Central memory CD8-positive, alpha-beta T cell (primary cell): Measurements from ENCODE around the gene PTPA.
"Not testable (repeated sequence)": the region's sequence is repeated elsewhere in the genome, so short reads cannot be mapped to it uniquely, and the experiment has no call there.

ENCODE experiments used
- ATAC-seq: fragments of 150-1000 bp; cut with Tn5 transposase; replicated peaks from 2 replicates; pipeline ENCODE4 v1.10.0; 2022; ENCODE audit warnings: mild to moderate bottlenecking, moderate FRiP score, moderate number of reproducible peaks; ENCODE audit not compliant: poor library complexity, severe bottlenecking; ENCODE audit errors: extremely low read depth
- DNase-seq, 2 donors: peaks; one replicate each; pipeline ENCODE4 v3.0.0; 2021; ENCODE audit warnings: low spot score in 2 of 2
- H3K27ac Mint-ChIP-seq: one replicate; pipeline ENCODE4 v1.8.0; 2022; ENCODE audit warnings: low read depth, mild to moderate bottlenecking, moderate library complexity, mixed read lengths
- H3K27me3 Mint-ChIP-seq: one replicate; pipeline ENCODE4 v1.8.0; 2022; ENCODE audit warnings: mixed read lengths
- H3K36me3 Mint-ChIP-seq: one replicate; pipeline ENCODE4 v1.8.0; 2022; ENCODE audit warnings: mild to moderate bottlenecking, moderate library complexity, mixed read lengths; ENCODE audit not compliant: insufficient read depth
- H3K4me1 Mint-ChIP-seq: one replicate; pipeline ENCODE4 v1.8.0; 2022; ENCODE audit warnings: mixed read lengths
- H3K4me3 Mint-ChIP-seq: one replicate; pipeline ENCODE4 v1.8.0; 2022; ENCODE audit warnings: mild to moderate bottlenecking, moderate library complexity, mixed read lengths
- H3K9me3 Mint-ChIP-seq: one replicate; pipeline ENCODE4 v1.8.0; 2022; ENCODE audit warnings: mixed read lengths

The PTPA gene

GRCh38 chr9:129105857-129106694 lies 5.1 kb upstream of the PTPA start:
- no peak overlapping the region for H3K27ac Mint-ChIP-seq
- H3K4me1 Mint-ChIP-seq, result peaks cover 17% of the 10 kb centered on the region
- H3K36me3 Mint-ChIP-seq, result peaks cover 6% of the 10 kb centered on the region
- no peaks in the 10 kb centered on the region for H3K27me3 Mint-ChIP-seq
- H3K4me3 Mint-ChIP-seq, result no peak overlapping the region
- no peak for ATAC-seq
- no peak for DNase-seq
- no peaks in the 10 kb centered on the region for H3K9me3 Mint-ChIP-seq

GRCh38 chr9:129107651-129108050 lies 3.6 kb upstream of the PTPA start:
- peaks cover 8% of the 10 kb centered on the region for H3K36me3 Mint-ChIP-seq
- ATAC-seq, result no peak
- H3K27ac Mint-ChIP-seq, result peak overlapping the region; percentile 19
- no peak overlapping the region for H3K4me3 Mint-ChIP-seq
- H3K4me1 Mint-ChIP-seq, result peaks cover 23% of the 10 kb centered on the region
- H3K9me3 Mint-ChIP-seq, result no peaks in the 10 kb centered on the region
- DNase-seq, result no peak
- H3K27me3 Mint-ChIP-seq, result no peaks in the 10 kb centered on the region

GRCh38 chr9:129108083-129108804 lies 3.0 kb upstream of the PTPA start:
- H3K36me3 Mint-ChIP-seq, result peaks cover 8% of the 10 kb centered on the region
- peaks cover 23% of the 10 kb centered on the region for H3K4me1 Mint-ChIP-seq
- DNase-seq (no peak), ATAC-seq (no peak)
- H3K27me3 Mint-ChIP-seq, result no peaks in the 10 kb centered on the region
- no peaks in the 10 kb centered on the region for H3K9me3 Mint-ChIP-seq
- peak overlapping the region; percentile 19 for H3K27ac Mint-ChIP-seq
- peak overlapping the region; percentile 85 for H3K4me3 Mint-ChIP-seq

GRCh38 chr9:129108805-129109536 lies 2.2 kb upstream of the PTPA start:
- H3K4me1 Mint-ChIP-seq, result peaks cover 23% of the 10 kb centered on the region
- H3K4me3 Mint-ChIP-seq, result peak overlapping the region; percentile 85
- no peaks in the 10 kb centered on the region for H3K9me3 Mint-ChIP-seq
- H3K27me3 Mint-ChIP-seq, result no peaks in the 10 kb centered on the region
- no peak for DNase-seq
- ATAC-seq, result no peak
- H3K36me3 Mint-ChIP-seq, result peaks cover 8% of the 10 kb centered on the region
- H3K27ac Mint-ChIP-seq, result no peak overlapping the region

GRCh38 chr9:129109537-129109903 lies 1.7 kb upstream of the PTPA start:
- H3K4me3 Mint-ChIP-seq, result peak overlapping the region; percentile 85
- H3K27me3 Mint-ChIP-seq, result no peaks in the 10 kb centered on the region
- H3K4me1 Mint-ChIP-seq, result peaks cover 23% of the 10 kb centered on the region
- no peak overlapping the region for H3K27ac Mint-ChIP-seq
- DNase-seq (no peak), ATAC-seq (no peak)
- no peaks in the 10 kb centered on the region for H3K9me3 Mint-ChIP-seq
- peaks cover 8% of the 10 kb centered on the region for H3K36me3 Mint-ChIP-seq

- no peak for DNase-seq
- Mint-ChIP-seq H3K4me1 (peaks cover 23% of the 10 kb centered on the region), H3K27me3 (no peaks in the 10 kb centered on the region), H3K9me3 (no peaks in the 10 kb centered on the region), H3K36me3 (peaks cover 8% of the 10 kb centered on the region), H3K27ac (no peak overlapping the region), H3K4me3 (peak overlapping the region; percentile 85)
- ATAC-seq, result no peak
These were observed 1.1 kb upstream of the PTPA start for GRCh38 chr9:129109952-129110739.

GRCh38 chr9:129111528-129112151 lies 425 bp downstream of the PTPA start:
- H3K36me3 Mint-ChIP-seq, result peaks cover 8% of the 10 kb centered on the region
- no peak for ATAC-seq
- peak overlapping the region; percentile 67 for H3K27ac Mint-ChIP-seq
- no peaks in the 10 kb centered on the region for H3K9me3 Mint-ChIP-seq
- peaks cover 23% of the 10 kb centered on the region for H3K4me1 Mint-ChIP-seq
- H3K27me3 Mint-ChIP-seq, result no peaks in the 10 kb centered on the region
- H3K4me3 Mint-ChIP-seq, result peak overlapping the region; percentile 85
- DNase-seq, result no peak

- H3K4me1 Mint-ChIP-seq, result peaks cover 23% of the 10 kb centered on the region
- H3K36me3 Mint-ChIP-seq, H3K27me3 Mint-ChIP-seq, ATAC-seq, H3K9me3 Mint-ChIP-seq, DNase-seq, H3K27ac Mint-ChIP-seq: not testable (repeated sequence)
- H3K4me3 Mint-ChIP-seq, result peak overlapping the region; percentile 85
These were observed 1.3 kb downstream of the PTPA start for GRCh38 chr9:129112526-129112925.

GRCh38 chr9:129113645-129114304 lies 2.6 kb downstream of the PTPA start:
- Mint-ChIP-seq H3K4me3 (no peak overlapping the region), H3K27ac (no peak overlapping the region)
- no peak for DNase-seq

GRCh38 chr9:129118799-129119198 lies 7.6 kb downstream of the PTPA start:
- Mint-ChIP-seq H3K9me3 (no peaks in the 10 kb centered on the region), H3K36me3 (peaks cover 32% of the 10 kb centered on the region), H3K4me3 (no peak overlapping the region), H3K27me3 (no peaks in the 10 kb centered on the region), H3K4me1 (peaks cover 7% of the 10 kb centered on the region), H3K27ac (no peak overlapping the region)
- DNase-seq, result no peak
- ATAC-seq, result no peak

More at GRCh38 chr9:129113645-129114304, 2.6 kb downstream of the PTPA start:
- Mint-ChIP-seq H3K4me1 (peaks cover 16% of the 10 kb centered on the region), H3K9me3 (no peaks in the 10 kb centered on the region), H3K27me3 (no peaks in the 10 kb centered on the region), H3K36me3 (peaks cover 8% of the 10 kb centered on the region)
- ATAC-seq, result no peak

- Mint-ChIP-seq H3K9me3 (no peaks in the 10 kb centered on the region), H3K27ac (peak overlapping the region; percentile 38), H3K4me3 (no peak overlapping the region), H3K4me1 (peaks cover 7% of the 10 kb centered on the region), H3K27me3 (no peaks in the 10 kb centered on the region), H3K36me3 (peaks cover 39% of the 10 kb centered on the region)
- ATAC-seq (no peak), DNase-seq (no peak)
These were observed 10.3 kb downstream of the PTPA start for GRCh38 chr9:129121483-129121882.
